ENCODE data around the gene MED27. TPM values are rescaled to one million over a fixed set of nuclear protein-coding genes. Genes with fewer than 3 reads are reported as not detected.
A peak's percentile ranks its signal among the peaks of the same experiment; 100 is the strongest.

MED27 gene
- total and polyA plus RNA-seq, 2 donors (not counting 1 experiment from before 2014, with no cell fraction given), result 13.4 to 44.7 TPM

DNA sequence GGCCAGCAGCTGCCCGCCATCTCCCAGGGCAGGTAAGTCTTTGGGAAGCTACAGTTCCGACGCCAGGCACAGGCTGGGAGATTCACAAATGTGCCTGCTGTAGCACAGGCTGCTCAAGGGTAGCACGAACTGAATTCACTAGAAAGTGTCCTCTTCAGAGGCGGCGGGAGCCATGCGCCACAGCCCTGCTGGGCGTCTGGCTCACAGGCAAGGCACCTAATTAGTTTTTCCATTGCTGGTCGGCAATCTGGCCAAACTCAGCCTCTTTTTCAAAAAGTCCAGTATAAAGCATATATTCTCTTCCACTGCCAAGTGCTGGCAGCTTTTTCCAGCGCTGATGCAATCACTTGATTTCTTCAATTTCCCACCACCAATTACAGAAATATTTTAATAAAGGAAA is 210.9 kb downstream of the MED27 start:
- H3K4me2 ChIP-seq (ENCODE audit: extremely low read depth, insufficient read depth, low read length), result no peak overlapping the region
- no peak overlapping the region for H3K4me3 ChIP-seq (replicated peaks in 1 of 4; ENCODE audit: control extremely low read depth in 1 of 4, insufficient read depth in 1 of 4, low read depth in 3 of 4, low read length in 4 of 4)
- H3K27ac ChIP-seq (ENCODE audit: insufficient read depth, low read length), result no peak overlapping the region
- DNase-seq (ENCODE audit: low read depth in 2 of 2), result peak; percentile 4 to 68
- H3K79me2 ChIP-seq (ENCODE audit: control insufficient read depth, insufficient read depth, low read length), result no peaks in the 10 kb centered on the region
- no peaks in the 10 kb centered on the region for H3K9me3 ChIP-seq (ENCODE audit: control insufficient read depth, insufficient read depth, low read depth, low read length)
- no peaks in the 10 kb centered on the region for H3K27me3 ChIP-seq (ENCODE audit: control insufficient read depth, insufficient read depth, low read length)
- H2AFZ ChIP-seq (ENCODE audit: low read length), result no peak overlapping the region
- H3K9ac ChIP-seq (ENCODE audit: insufficient read depth, low read length), result no peak overlapping the region
- TF ChIP-seq CTCF (conservative IDR thresholded peaks at IDR 0.05 in 1 of 2, IDR thresholded peaks at IDR 0.05 in 1 of 2; ENCODE audit: low read depth in 1 of 2, low read length in 2 of 2), result no peak
- no peak for TF ChIP-seq EZH2 (IDR thresholded peaks at IDR 0.05; ENCODE audit: low read length, missing control alignments)
- H3K4me1 ChIP-seq (ENCODE audit: control insufficient read depth, extremely low read depth, insufficient read depth, low read length), result no peaks in the 10 kb centered on the region
- no peaks in the 10 kb centered on the region for H3K36me3 ChIP-seq (ENCODE audit: control insufficient read depth, insufficient read depth, low read length)
- H4K20me1 ChIP-seq (ENCODE audit: control insufficient read depth, extremely low read depth, insufficient read depth, low read length), result no peaks in the 10 kb centered on the region

DNA sequence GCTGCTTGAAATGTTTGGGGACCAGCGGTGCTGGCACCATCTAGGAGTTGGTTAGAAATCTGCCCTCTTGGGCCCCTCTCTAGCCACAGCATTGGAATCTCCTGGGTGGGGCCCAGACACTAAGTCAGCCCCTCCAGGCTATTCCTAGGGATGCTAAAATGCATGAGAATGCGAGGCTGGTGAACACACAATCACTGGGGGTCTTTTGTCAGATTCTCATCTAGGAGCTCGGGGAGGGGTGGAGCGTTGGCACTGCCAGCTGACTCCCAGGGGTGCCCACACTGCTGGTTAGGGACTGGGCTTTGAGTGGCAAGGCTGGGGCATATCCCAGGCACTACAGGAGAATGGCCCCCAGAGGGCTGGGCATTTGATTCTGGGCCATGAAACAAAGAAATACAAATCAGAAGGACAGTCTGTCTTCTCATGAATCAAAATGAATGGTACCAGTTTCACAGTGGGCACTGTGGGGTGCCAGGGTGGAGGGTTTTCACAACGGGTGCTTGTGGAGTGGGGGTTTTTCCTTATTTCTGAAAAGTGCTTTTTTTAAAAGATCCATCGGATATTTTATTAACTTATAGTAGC is 212.0 kb downstream of the MED27 start:
- no peak overlapping the region for H3K9ac ChIP-seq (ENCODE audit: insufficient read depth, low read length)
- H3K27ac ChIP-seq (ENCODE audit: insufficient read depth, low read length), result no peak overlapping the region
- H3K79me2 ChIP-seq (ENCODE audit: control insufficient read depth, insufficient read depth, low read length), result no peaks in the 10 kb centered on the region
- H3K4me1 ChIP-seq (ENCODE audit: control insufficient read depth, extremely low read depth, insufficient read depth, low read length), result no peaks in the 10 kb centered on the region
- H3K4me2 ChIP-seq (ENCODE audit: extremely low read depth, insufficient read depth, low read length), result no peak overlapping the region
- no peaks in the 10 kb centered on the region for H3K36me3 ChIP-seq (ENCODE audit: control insufficient read depth, insufficient read depth, low read length)
- DNase-seq (ENCODE audit: low read depth in 2 of 2), result no peak
- H2AFZ ChIP-seq (ENCODE audit: low read length), result no peak overlapping the region
- H4K20me1 ChIP-seq (ENCODE audit: control insufficient read depth, extremely low read depth, insufficient read depth, low read length), result no peaks in the 10 kb centered on the region
- TF ChIP-seq EZH2 (IDR thresholded peaks at IDR 0.05; ENCODE audit: low read length, missing control alignments) (no peak), CTCF (conservative IDR thresholded peaks at IDR 0.05 in 1 of 2, IDR thresholded peaks at IDR 0.05 in 1 of 2; ENCODE audit: low read depth in 1 of 2, low read length in 2 of 2) (no peak)
- H3K9me3 ChIP-seq (ENCODE audit: control insufficient read depth, insufficient read depth, low read depth, low read length), result no peaks in the 10 kb centered on the region
- H3K27me3 ChIP-seq (ENCODE audit: control insufficient read depth, insufficient read depth, low read length), result no peaks in the 10 kb centered on the region
- H3K4me3 ChIP-seq (replicated peaks in 1 of 4; ENCODE audit: control extremely low read depth in 1 of 4, insufficient read depth in 1 of 4, low read depth in 3 of 4, low read length in 4 of 4), result no peak overlapping the region

- H3K9me3 ChIP-seq (ENCODE audit: control insufficient read depth, insufficient read depth, low read depth, low read length), result no peaks in the 10 kb centered on the region
- H3K9ac ChIP-seq (ENCODE audit: insufficient read depth, low read length), result no peak overlapping the region
- H3K79me2 ChIP-seq (ENCODE audit: control insufficient read depth, insufficient read depth, low read length), result no peaks in the 10 kb centered on the region
- no peak overlapping the region for H2AFZ ChIP-seq (ENCODE audit: low read length)
- no peaks in the 10 kb centered on the region for H4K20me1 ChIP-seq (ENCODE audit: control insufficient read depth, extremely low read depth, insufficient read depth, low read length)
- DNase-seq (ENCODE audit: low read depth in 2 of 2), result no peak
- no peaks in the 10 kb centered on the region for H3K27me3 ChIP-seq (ENCODE audit: control insufficient read depth, insufficient read depth, low read length)
- no peak overlapping the region for H3K27ac ChIP-seq (ENCODE audit: insufficient read depth, low read length)
- H3K4me2 ChIP-seq (ENCODE audit: extremely low read depth, insufficient read depth, low read length), result no peak overlapping the region
- no peaks in the 10 kb centered on the region for H3K4me1 ChIP-seq (ENCODE audit: control insufficient read depth, extremely low read depth, insufficient read depth, low read length)
- no peak overlapping the region for H3K4me3 ChIP-seq (replicated peaks in 1 of 4; ENCODE audit: control extremely low read depth in 1 of 4, insufficient read depth in 1 of 4, low read depth in 3 of 4, low read length in 4 of 4)
- TF ChIP-seq EZH2 (IDR thresholded peaks at IDR 0.05; ENCODE audit: low read length, missing control alignments), result no peak
- no peak for TF ChIP-seq CTCF (conservative IDR thresholded peaks at IDR 0.05 in 1 of 2, IDR thresholded peaks at IDR 0.05 in 1 of 2; ENCODE audit: low read depth in 1 of 2, low read length in 2 of 2)
- H3K36me3 ChIP-seq (ENCODE audit: control insufficient read depth, insufficient read depth, low read length), result no peaks in the 10 kb centered on the region
Measured at GRCh38 chr9:131865446-131866195, 214.0 kb downstream of the MED27 start.
